ENCODE data around the gene HIGD1A.

Gene HIGD1A

DNA sequence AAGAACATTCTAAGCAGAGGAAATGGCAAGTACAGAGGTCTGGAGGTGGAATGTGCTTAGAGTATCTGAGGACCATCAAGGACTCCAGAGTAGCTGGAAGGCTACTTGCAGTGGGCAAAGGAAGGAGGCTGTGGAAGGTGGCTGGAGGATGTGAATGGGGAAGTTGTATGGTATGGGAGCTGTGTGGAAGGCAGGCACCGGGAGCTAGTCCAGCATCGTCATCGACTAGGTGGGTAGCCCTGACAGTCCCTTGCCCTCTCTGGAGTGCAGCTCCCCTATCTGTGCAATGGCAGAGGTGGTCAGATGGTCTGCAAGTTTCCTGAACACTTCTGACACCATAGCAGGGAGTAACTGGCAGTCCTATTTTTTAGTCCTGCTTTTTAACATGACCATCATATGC, 50.5 kb downstream of the HIGD1A start:
- no peak for DNase-seq

DNA sequence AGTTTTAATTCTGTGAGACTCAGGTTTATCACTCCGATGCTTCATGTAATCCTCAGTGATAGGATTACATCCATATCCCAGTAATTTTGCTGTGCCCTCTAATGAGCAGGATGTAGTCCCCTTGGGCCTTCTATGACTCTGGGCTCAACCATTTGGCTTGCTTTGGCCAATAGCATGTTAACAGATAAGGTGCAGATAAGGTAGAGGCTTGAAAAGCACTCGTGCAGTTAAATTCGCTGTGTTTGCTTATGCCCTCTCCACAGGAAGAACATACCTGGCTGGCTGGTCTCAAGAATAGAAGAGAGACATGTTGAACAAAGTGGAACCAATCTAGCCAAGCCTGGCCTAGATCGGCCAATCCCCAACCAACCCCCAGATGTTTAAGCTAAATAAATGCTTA, 51.3 kb downstream of the HIGD1A start:
- DNase-seq = no peak

DNA sequence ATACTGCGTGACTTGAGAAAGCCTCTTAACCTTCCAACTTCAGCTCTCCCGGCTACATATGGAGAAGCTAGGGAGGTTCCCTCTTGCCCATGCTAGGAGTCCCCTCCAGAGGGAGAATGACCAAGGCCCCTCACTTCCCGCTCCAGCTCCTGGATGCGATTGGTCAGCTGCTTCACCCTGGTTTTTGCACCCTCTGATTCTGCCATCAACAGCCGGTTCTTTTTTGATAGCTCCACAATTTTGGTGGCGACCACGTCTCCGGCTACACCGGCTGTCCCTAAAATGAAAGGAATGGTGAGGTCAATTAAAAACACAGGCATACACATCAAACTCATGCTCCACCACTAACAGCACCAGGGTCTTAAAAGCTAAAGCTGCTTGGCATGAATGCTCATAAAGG, 51.8 kb downstream of the HIGD1A start:
- no peak for DNase-seq

DNA sequence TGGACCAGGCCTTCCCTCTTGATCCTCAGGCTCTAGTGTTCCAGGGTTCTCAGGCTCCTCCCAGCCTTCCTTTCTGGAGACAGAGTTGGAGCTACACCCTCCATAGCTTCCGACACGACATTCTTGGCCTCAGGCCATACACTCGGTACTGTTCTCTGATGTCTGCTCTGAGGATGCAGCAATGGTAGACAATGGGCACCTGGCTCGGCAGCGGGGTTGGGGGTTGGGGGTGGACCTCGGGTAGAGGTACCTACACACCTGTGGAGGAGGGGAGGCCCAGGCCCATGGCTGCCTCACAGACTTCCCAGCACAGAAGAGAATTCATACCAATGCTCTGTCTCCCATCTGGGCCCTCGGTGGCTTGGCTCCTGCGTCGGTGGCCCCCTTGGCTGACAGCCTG, 52.7 kb downstream of the HIGD1A start:
- DNase-seq = no peak

DNA sequence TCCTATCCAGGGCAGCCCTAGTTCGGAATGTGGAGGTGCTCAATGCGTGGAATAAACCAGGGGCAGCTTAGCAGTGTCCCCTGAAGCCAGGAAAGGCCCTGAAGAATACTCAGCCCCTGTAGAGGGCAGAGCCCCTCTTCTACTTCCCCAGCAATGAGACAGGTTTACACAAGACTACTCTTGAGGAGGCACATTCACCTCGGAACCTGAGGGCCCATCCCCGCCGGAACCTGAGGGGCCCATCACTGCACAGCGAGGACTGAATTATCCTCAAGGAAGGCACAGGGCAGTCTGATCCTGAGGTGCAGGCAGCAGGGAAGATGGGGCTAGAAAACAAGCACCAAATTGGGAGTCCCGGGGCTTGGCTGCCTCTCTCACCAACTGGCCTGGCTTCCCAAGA, 53.5 kb downstream of the HIGD1A start:
- DNase-seq = no peak

DNA sequence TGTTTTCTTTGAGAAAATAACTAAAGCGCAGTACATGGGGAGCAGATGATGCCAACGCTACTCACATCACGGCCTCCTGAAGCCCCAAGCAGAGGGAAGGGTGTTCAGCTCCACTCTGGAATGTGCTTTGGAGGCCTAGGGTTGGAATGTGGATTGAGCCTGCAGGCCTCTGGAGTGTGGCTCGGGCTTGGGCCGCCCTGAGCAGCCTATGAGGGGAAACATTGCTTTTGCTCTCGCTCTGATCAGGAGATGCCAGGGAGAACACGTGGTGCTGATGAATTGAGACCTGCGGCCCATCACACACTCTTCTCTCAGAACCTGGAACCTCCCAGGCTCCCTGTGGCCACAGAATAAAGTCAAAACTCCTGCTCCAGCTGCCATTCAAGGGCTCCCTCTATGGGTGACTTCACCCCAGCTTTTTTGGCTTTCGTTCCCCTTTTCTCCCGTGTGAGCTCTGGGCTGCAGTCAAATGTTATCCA, 54.5 kb downstream of the HIGD1A start:
- no peak for DNase-seq

DNA sequence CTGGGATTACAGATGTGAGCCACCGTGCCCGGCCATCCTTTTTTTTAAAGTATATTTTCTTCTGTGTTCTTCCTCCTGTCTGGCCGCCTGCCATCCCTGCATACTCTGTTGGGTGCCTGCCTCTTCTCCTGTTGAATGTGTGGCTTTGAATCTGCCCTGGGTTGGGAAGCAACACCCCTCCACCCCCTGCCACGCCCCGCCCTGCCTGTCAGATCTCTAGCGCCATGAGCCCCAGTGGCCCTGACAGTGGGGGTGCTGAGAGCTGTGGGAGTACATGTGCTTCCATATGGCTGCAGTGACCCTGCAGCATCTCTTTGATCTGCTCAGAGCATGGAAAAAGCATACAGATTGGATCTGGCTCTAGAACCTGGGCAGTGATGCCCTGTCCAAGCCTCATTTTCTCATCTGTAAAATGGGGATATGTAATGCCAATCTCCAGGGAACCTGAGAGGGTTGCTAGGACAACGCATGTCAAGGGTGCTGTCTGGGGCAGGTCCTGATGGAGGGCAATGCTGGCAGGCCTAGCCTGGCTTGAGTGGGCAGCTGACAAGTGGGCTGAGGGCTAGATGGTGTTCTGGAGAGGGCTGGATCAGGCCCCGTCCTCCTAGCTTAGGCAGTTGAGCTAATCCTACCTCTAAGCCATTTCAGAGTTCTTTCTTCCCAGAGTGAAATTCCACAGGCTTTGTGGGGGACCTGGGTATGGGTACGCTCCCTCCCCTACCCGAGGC, 55.1 kb downstream of the HIGD1A start:
- no peak for DNase-seq

DNA sequence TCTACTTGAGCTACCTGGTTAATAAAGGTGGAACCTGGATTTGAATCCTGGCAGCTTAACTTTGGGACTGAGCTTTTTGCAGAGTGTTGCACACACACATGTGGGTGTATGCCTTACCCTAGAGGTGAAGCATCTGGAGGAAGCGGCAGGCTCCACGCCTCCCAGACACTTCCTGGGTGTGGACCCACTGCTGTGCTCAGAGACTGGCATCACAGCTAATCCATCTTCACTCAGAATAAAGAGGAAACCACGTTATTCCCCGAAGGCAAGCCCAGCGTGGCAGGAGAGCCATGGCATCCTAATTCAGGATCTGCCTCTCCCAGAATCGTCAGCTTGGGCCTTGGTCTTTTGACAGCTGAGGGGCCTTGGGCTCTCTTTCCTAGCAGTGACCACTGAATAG, 56.7 kb downstream of the HIGD1A start:
- no peak for DNase-seq

DNA sequence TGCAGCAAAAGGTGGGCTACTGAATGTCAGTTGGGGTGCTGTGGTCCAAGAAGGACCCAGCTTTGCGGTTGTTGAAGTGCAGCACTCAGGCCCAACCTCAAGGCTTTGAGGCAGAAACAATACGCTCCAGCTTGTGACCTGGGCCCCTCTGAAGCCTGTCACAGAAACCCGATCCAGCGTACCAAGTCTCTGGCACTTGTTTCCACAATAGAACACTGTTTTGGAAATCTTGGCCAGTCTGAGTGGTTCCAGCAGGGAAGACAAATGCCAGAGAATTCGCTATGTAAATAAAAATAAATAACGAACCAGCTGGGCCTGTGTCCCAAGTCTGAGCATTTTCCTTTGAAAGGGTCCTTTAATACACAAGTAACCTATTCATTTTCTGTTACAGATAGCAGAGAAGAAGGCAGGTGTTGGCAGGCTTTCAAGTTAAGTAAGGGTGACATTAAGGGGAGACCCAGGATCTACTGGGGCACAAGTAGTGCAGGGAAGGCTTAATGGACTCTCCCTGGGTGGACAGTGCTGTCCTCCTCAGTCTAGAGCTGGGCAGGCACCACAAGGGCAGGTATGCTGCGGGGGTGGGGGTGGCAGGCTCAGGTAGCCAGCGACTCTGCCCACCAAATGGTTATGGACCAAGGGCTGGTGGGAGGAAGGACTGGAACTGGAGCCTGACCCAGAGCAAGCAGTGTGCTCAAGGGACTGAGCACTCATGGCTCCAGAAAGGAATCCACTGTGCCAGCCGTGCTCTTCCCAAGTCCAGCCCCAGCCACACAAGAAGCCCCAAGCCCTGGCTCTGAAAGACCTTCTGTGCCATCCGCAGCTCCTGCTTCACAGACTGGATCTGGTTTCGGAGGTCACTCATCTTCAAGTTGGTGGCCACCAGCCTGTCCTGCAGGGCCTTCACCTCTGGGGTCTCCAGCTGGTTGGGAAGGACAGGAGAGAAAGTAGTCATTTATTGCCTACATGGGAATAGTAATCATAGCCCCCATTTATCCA, 57.5 kb downstream of the HIGD1A start:
- DNase-seq = no peak

DNA sequence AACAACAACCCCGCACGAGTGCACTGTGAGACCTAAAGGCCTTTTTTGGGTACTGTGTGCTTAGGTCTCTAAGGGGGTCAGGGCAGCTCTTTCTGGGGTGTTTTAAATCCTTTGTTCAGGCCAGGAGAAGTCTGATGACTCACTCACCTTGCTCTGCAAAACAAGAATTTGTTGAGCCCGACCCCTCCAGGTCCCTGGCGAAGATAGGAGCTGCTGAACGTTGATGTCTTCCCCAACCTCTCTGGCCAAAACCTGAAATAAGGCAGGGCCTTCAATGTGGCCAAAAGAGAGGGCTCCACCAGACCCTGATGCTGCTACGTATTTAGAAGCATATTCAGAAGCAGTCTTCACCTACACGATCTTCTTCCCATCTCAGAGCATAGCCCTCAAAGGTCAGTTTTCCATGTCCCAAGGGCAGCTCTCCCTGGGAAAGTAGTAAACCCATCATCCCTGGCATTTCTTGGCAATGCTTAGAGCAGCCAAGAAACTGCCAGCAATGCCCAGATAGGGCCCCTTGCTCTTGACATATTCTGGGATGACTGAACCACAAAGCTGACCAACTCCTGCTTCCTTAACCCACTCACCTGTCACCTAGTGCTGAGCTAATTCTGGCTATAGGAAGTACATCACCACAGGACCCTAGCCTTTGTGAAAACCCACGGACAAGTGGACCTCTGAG, 58.4 kb downstream of the HIGD1A start:
- no peak for DNase-seq

DNA sequence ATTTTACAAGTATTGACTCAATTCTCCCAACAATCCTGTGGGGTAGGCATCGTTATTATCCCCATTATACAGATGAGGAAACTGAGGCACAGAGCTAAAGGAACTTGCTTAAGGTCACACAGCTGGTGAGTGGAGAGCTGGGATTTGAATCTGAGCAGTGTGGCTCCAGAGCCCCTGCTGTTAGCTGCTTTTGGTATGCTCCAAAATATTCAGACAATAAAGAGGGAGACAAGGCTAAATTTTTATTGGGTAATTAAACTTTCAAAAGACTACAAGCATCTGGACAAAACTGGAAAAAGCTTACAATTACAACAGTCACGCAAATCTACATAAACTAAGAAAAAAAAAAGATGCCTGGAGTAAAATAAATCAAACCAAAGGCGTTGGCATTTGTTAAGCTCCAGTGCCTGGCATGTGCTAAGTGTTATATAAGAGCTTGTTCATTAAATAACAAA, 59.0 kb downstream of the HIGD1A start:
- DNase-seq = no peak

DNA sequence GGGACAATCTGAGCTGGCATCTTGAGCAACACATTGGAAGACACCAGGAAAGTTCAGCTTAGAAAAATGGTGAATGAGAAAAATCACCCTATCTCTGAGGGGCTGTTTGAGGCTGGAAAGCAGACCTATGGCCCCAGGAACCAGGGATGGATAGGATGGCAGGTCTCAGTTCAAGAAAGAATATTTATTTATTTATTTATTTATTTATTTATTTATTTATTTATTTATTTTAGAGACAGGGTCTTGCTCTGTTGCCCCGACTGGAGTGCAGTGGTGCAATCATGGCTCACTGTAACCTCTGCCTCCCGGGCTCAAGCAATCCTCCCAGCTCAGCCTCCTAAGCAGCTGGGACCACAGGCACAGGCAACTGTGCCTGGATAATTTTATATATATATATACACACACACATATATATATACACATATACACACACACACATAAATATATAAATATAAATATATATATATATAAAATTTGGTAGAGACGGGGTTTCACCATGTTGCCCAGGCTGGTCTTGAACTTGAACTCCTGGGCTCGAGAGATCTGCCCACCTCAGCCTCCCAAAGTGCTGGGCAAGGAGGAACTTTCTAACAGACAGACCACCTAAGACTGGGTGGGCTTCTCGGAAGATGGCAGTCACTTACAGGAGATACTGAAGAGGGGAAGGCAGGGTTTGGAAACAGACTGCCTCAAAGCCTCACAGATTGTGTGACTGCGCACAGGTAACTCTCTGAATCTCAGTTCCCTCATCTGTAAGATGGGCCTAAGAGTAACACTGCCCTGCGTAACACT, 60.9 kb downstream of the HIGD1A start:
- no peak for DNase-seq

DNA sequence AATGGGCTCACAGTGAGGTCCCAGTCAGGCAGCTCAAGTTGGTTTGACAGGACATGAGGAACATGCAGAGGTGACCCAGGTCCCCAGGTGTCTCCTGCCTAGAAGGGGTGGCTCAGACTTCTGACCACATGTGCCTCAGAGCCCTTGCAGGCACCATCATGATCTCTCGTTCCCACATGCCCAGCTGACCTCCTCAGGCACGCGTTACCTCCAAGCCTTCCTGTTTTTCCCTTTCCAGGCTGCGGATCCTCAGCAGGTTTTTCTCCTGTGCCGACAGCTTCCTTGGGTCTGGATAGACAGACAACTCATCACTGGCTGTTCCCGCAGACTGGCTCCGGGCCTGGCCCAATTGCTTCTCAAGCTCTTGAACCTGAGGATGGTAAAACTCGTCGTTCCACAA, 61.6 kb downstream of the HIGD1A start:
- no peak for DNase-seq

DNA sequence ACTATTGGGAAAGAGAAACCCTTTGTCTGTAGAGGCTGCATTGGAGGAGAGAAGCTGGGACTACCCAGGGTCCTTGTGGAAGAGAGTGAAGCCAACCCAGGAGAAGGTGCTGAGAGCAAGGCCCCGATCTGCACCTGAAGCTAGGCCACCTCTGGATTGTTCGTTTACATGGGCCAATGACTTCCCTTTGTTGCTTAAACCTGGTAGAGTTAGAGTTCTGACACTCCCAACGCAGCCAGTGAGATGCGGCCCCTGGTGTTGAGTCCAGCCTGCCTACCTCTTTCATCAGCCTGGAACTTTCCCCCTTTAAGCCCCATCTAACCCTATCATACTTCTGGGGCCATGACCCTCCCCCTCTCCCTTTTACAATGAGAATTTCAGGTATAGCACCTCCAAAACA, 62.0 kb downstream of the HIGD1A start:
- DNase-seq = no peak

DNA sequence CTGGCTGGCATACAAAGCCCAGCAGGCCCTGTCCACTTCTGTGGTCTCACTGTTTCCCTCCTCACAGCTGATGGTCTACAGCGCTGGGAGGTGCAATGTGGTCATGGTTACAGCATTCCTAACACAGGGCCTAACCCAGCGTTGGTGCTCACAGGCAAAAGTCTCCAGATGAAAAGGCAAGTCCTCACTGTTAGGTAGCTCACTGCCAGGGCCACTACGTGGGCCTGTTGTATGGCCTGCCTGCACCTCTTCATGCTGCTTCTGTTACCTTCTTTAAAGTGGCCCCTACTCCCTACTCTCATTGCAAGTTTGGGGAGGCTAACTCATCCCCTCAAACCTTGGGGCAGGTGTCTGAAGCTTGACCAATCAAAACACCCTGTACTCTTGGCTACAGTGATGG, 62.5 kb downstream of the HIGD1A start:
- no peak for DNase-seq

DNA sequence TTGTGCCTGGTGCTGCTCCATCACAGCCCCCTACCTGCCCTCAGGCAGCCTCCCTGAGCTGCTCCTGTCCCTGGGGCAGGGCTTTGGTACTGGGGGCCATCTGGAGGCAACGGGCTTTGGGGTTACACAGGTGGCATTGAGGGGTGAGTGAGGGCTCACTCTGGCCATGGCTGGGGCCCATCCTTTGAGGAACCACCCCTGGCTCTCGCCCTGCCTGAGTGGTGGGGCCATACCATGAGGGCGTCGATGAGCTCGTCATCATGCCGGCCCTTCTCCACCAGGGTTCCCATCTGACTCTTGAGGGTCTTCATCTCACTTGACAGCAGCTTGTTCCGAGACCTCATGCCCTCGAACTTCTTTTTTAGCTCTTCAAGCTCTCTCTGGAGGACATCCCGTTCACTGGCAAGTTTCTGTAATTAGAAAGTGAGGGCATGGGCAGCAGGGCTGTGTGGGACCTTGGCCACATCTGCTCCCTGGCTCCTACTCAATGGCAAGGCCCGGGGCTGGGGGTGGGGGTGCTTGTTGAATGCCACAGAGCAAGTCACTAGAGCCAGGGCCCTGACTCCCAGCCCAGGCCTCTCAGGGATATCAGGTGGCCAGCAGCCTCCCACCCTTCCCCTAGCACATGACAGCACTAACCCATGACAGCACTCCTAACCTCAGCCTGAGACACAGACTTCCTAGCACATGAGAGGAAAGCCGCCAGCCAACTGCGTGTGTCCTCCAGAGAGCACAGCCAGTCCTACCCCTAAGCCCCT, 64.7 kb downstream of the HIGD1A start:
- DNase-seq = no peak

DNA sequence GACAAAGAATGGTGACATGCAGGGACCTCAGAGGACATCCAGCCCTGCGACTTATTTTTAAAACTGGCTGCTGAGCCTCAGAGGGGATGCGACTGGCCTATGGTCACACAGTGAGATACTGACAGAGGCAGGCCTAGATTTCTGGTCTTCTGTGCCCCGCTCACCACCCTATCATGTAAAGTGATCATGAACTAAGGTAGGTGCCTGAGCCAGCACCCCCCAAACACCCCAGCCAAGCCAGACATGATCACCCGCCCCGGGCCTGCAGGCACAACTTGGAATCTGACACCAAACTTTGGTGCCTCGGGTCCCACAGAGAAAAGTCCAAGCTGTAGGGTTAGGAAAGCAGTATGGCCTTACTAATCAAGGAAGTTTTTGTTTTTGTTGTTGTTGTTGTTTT, 67.8 kb downstream of the HIGD1A start:
- DNase-seq = no peak

DNA sequence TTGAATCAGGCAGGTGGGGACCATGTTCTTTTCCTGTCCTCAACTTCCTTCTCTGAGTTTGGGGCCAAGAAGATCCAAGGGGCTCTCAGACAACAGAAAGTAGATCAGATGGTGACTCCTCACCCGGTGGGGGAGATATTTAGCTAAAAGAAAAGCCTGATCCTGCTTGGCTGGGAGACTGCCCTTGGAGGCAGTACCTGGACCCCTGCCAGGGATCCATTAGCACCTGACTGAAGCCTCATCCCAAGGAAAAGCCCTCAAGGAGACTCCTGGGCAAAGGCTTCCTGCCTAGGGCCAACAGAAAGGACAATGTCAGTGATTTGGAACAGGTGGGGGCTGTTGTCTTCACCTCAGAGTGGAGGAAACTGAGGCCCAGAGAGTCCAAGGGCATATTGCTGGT, 68.2 kb downstream of the HIGD1A start:
- DNase-seq = no peak

DNA sequence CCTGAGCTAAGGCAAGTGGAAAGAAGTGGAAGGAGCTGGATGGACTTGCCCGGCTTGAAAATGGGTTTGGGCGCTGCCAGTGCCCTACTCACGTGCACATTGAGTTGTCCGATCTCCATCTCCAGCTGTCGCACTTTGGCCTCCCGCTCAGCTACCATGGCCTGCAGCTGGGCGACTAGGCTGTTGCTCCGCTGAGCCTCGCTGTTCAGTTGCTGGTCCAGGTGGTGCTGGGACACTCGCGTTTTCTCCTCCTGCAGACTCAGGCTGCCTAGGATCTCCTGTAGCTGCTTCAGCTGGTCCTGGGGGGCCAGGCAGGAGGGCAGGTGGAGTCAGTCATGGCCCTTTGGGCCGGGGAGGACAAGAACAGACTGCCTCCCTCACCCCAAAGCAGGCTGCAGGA, 68.7 kb downstream of the HIGD1A start:
- DNase-seq = no peak

DNA sequence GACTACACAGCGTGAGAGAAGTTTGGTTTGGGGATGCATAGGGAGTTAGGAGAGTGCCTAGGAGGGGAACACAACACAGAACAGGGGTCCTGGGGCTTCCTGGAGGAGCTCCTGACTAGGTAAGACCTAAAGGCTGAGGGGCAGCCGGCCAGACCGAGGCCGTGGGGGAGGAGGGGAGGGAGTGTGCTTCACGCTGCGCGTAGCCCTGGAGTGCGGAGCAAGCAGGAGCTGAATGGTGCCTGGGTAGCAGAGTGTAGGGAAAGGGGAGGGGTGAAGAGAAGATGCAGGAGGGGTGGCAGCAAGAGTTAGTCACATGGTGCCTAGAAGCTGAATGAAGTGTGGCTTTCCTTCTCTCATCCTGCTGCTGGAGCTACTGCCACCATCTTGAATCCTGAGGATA, 69.3 kb downstream of the HIGD1A start:
- no peak for DNase-seq

DNA sequence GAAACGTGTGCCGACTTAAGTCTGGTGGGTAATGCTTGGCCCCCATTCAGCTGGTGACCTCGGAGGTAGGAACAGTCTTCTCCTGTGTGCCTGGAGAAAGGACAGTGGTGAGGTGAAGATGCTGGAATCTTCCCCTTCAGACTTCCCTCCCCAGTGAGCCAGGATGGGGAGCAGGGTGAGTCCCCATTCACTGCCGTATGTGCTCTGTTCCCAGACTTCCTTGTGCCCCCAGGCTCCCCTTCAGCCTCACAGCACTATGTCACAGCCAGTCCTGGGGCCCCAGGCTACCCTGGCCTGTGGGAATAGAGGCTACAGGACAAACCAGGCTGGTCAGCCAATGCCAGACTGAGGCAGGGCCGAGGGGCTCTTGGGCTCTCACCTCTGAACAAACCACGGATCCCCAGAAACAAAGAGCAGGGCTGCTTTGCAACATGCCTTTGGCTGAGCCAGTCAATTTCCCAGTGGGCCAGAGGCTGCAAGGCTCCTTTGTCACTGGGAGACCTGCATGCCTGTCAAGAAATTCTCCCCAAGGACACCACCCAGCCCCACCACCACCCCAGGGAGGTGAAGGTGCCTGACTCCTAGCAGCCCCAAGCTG, 69.9 kb downstream of the HIGD1A start:
- DNase-seq = no peak

All from NK-92 treated with Interleukin-12 subunit alpha and Interleukin-12 subunit beta, amount 100 ng/mL, for 24 hours (cell line).